Glomerular visceral epithelial cell (primary cell): ENCODE results near the gene RNF182.
"Not testable (repeated sequence)": the region's sequence is repeated elsewhere in the genome, so short reads cannot be mapped to it uniquely, and the experiment has no call there.

ENCODE experiments used
- DNase-seq: peaks from one replicate; pipeline ENCODE4 v3.0.0-alpha.2; 2016; ENCODE audit errors: extremely low spot score

Gene RNF182

GRCh38 chr6:14001329-14002012 is 76.7 kb downstream of the RNF182 start:
- DNase-seq: peak; percentile 96

- no peak for DNase-seq
Measured at GRCh38 chr6:14002176-14002947, 77.6 kb downstream of the RNF182 start.

DNA sequence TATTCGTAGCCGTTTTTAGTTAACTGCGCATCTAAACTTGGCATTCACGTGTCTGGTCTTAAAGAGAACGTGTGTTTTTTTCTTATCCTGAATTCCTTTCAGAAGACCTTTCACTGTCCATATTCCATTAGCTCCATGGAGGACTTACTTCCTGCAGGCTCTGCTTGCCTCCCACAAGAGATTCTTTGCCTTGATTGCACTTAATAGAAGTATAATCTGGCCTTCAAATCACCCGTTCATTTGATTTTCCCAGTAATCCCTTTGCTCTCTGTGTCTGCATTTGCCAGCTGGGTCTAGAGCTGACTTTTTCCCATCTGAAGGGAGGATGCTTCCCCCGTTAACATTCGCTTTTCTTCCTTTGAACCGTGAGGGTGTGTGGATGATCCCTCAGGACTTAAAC is 79.5 kb downstream of the RNF182 start:
- DNase-seq: no peak

DNA sequence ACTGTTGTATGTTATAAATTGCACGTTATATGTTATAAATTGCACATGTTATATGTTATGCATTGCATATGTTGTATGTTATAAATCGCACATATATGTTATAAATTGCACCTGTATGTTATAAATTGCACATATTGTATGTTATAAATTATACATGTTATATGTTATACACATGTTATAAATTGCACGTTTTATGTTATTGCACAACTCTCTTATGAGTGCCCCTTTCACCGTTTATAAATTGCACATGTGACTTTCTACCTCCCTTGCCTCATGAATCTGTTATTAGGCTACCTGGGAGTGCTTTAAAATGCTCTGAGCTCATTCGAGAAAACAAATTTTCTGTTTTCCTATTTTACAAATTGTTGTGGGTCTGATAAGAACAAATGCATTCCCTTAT is 84.1 kb downstream of the RNF182 start:
- no peak for DNase-seq

- no peak for DNase-seq
Measured at GRCh38 chr6:14009431-14009830, 84.7 kb downstream of the RNF182 start.

- DNase-seq: no peak
Measured at GRCh38 chr6:14010275-14010674, 85.5 kb downstream of the RNF182 start.

GRCh38 chr6:14012313-14013030 is 87.7 kb downstream of the RNF182 start:
- DNase-seq: no peak

DNA sequence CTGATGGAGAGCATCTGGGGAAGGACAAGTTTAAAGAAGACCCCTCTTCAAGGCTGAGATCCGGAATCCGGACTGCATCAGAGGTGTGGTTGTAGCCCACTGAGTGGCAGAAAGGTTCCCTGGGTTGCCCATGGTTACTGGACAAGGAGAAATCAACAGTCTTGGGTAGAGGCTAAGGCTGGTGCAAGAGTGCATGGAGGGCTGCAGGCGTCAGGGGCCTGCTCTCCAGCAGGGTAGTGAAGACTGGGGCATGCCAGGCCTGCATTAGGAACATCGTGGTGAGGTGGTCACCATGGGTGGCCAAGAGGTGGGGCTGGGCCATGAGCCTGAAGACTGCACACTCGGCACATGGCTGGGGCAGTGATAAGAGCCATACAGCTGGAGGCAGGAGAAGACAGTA is 91.2 kb downstream of the RNF182 start:
- DNase-seq: no peak

DNA sequence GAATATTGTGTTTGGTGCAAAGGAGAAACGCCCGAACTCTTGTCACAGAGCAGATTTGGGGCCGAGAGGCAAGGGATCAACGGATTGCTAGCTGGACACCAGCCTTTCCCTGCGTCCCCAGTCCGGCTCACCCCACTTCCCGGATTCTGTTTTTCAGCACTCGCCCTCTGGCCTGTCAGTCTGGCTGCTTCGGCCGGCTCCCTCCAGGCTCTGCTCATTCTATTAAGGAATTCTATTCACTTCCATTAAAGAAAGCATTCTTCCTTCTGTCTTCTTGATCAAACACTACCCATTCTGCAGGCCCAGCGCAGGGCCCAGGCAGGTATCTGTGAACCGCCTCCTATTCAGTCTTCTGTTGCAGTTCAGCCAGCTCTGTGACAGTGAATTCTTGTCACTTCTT is 91.7 kb downstream of the RNF182 start:
- no peak for DNase-seq

- DNase-seq: no peak
Measured at GRCh38 chr6:14016935-14017625, 92.3 kb downstream of the RNF182 start.

DNA sequence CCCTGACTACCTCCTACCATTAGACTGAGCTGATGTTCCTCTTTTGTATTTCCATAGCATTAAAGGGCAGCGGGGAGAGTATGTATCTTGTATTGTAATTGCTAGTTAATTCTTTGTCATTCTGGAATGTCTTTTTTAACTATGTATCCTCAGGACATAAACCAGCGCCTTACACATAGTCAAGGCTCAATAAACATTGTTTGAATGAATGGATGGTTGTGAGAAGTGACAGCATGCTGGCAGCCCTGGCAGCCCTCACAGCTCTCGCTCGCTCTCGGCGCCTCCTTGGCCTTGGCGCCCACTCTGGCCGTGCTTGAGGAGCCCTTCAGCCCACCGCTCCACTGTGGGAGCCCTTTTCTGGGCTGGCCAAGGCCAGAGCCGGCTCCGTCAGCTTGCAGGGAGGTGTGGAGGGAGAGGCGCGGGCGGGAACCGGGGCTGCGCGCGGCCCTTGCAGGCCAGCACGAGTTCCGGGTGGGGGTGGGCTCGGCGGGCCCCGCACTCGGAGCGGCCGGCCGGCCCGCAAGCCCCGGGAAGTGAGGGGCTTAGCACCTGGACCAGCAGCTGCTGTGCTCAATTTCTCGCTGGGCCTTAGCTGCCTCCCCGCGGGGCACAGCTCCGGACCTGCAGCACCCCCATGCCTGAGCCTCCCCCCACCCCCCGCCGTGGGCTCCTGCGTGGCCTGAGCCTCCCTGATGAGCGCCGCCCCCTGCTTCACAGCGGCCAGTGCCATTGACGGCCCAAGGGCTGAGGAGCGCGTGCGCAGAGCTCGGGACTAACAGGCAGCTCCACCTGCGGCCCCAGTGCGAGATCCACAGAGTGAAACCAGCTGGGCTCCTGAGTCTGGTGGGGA is 93.1 kb downstream of the RNF182 start:
- no peak for DNase-seq

GRCh38 chr6:14018559-14018958 is 93.8 kb downstream of the RNF182 start:
- not testable (repeated sequence) for DNase-seq

- no peak for DNase-seq
Measured at GRCh38 chr6:14020551-14020950, 95.8 kb downstream of the RNF182 start.

- DNase-seq: no peak
Measured at GRCh38 chr6:14021449-14021848, 96.7 kb downstream of the RNF182 start.

GRCh38 chr6:14022673-14023072 is 97.9 kb downstream of the RNF182 start:
- DNase-seq: no peak

DNA sequence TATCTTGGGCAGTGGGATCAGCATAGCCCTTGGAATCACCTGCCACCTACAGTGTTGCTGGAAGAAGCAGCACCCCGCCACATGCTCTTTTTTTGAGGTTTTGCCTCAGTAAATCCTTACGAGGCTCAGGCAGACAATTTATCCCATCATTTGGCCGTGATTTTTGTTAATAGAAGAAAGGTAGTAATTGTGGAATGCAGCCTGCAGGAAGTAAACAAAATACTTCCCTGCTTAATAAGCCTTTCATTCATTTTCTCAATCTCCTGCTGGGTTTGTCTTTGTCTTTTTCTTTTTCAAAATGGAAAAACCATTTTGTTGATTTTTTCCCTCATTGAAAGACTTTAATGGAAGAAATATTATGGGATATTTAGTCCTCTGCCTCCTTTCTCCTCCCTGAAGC is 99.1 kb downstream of the RNF182 start:
- no peak for DNase-seq

- DNase-seq: no peak
Measured at GRCh38 chr6:14025160-14025559, 100.4 kb downstream of the RNF182 start.

- DNase-seq: no peak
Measured at GRCh38 chr6:14026831-14027539, 102.2 kb downstream of the RNF182 start.

DNA sequence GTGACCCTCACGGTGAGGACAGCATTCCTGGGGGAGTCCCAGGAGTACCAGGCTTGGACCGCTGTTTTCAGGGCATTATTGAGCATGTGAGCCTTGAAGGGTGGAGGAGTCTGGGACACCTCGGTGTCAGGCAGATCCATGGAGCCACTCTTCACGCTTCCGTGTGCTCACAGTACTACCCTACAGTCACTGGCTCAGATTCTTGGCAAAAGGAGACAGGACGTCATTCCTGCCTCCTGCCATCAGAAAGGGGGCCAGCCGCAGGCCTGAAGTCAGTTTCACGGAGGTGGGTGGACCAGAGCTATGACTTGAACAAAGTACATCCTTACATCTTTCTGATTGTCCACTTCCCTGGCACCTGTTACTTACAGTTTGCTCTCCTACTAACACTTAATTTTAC is 103.9 kb downstream of the RNF182 start:
- DNase-seq: no peak

- DNase-seq: no peak
Measured at GRCh38 chr6:14029605-14030004, 104.9 kb downstream of the RNF182 start.
